A549 (cell line): ENCODE results near the gene TSPAN19.

Experiments used
- BCL3 ChIP-seq: fragments of >200 bp; sonication (Bioruptor Twin); formaldehyde crosslinking; IDR thresholded peaks from 3 replicates; pipeline ENCODE4 v1.6.1; 2016
- ESRRA ChIP-seq: fragments of 150-350 bp; IDR thresholded peaks from 2 replicates; pipeline ENCODE4 v1.6.1; 2014; ENCODE audit warnings: mild to moderate bottlenecking, low read length, borderline replicate concordance
- HOXA7 ChIP-seq: fragments of 250-450 bp; sonication (Bioruptor Pico); IDR thresholded peaks from 2 replicates; pipeline ENCODE4 v1.5.0; 2020; ENCODE audit warnings: mild to moderate bottlenecking, moderate library complexity
- JUNB ChIP-seq: fragments of >200 bp; sonication (Bioruptor Twin); formaldehyde crosslinking; IDR thresholded peaks from 2 replicates; pipeline ENCODE4 v1.6.1; 2016
- PBX3 ChIP-seq: IDR thresholded peaks from 2 replicates; pipeline ENCODE4 v1.6.1; 2012
- RCOR1 ChIP-seq: fragments of 150-350 bp; IDR thresholded peaks from 2 replicates; pipeline ENCODE4 v1.6.1; 2014; ENCODE audit warnings: antibody characterized with exemption, low read length, low read depth
- REST ChIP-seq: fragments of 200-600 bp; sonication (generic); IDR thresholded peaks from 2 replicates; pipeline ENCODE4 v1.6.1; 2016; ENCODE audit warnings: antibody characterized with exemption, mild to moderate bottlenecking, moderate library complexity
- RNF2 ChIP-seq: fragments of 200-600 bp; sonication (generic); IDR thresholded peaks from 2 replicates; pipeline ENCODE4 v1.6.1; 2016; ENCODE audit warnings: low read depth, mild to moderate bottlenecking, antibody characterized with exemption, moderate library complexity, borderline replicate concordance
- SREBF2 ChIP-seq: fragments of 450-650 bp; IDR thresholded peaks from 2 replicates; pipeline ENCODE4 v1.6.1; 2014; ENCODE audit warnings: mild to moderate bottlenecking, moderate library complexity
- ZFP36 ChIP-seq: fragments of 450-650 bp; IDR thresholded peaks from 2 replicates; pipeline ENCODE4 v1.6.1; 2014; ENCODE audit warnings: borderline replicate concordance; ENCODE audit not compliant: partially characterized antibody
- TF ChIP-seq, protein P1 (sequence below): fragments of >200 bp; sonication (Bioruptor Twin); formaldehyde crosslinking; IDR thresholded peaks from 3 replicates; pipeline ENCODE4 v1.5.1; 2016

GRCh38 chr12:84969226-84969625 is 66.9 kb downstream of the TSPAN19 start:
- TF ChIP-seq RCOR1 (no peak), ESRRA (no peak), SREBF2 (no peak), PBX3 (no peak), RNF2 (no peak), REST (no peak), JUNB (no peak), BCL3 (no peak), HOXA7 (CRISPR knock-in tag) (no peak), ZFP36 (no peak)
- TF ChIP-seq, protein P1, sequence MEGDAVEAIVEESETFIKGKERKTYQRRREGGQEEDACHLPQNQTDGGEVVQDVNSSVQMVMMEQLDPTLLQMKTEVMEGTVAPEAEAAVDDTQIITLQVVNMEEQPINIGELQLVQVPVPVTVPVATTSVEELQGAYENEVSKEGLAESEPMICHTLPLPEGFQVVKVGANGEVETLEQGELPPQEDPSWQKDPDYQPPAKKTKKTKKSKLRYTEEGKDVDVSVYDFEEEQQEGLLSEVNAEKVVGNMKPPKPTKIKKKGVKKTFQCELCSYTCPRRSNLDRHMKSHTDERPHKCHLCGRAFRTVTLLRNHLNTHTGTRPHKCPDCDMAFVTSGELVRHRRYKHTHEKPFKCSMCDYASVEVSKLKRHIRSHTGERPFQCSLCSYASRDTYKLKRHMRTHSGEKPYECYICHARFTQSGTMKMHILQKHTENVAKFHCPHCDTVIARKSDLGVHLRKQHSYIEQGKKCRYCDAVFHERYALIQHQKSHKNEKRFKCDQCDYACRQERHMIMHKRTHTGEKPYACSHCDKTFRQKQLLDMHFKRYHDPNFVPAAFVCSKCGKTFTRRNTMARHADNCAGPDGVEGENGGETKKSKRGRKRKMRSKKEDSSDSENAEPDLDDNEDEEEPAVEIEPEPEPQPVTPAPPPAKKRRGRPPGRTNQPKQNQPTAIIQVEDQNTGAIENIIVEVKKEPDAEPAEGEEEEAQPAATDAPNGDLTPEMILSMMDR: no peak
